ENCODE data around the gene IL24.

GRCh38 chr1:206909161-206909882 lies 12.1 kb downstream of the IL24 start:
- TF ChIP-seq CTCF (IDR thresholded peaks at IDR 0.05) (no peak), POLR2A (IDR thresholded peaks at IDR 0.05) (peak in 1 of 2 donors; percentile 25)

Measured in uterus (tissue), 2 donors.